ENCODE results near the gene BICDL2.
A peak's percentile ranks its signal among the peaks of the same experiment; 100 is the strongest.

BICDL2 gene

GRCh38 chr16:3045758-3046640 lies 9.3 kb upstream of the BICDL2 start, which contains the start of gene MMP25:
MMP25 (plus strand) TSS chr16:3046561; CDS start chr16:3046918, 357 bp downstream.
- DNase-seq, result no peak

- no peak for DNase-seq
These were observed 8.0 kb upstream of the BICDL2 start for GRCh38 chr16:3044708-3045107.

GRCh38 chr16:3042376-3042775 lies 5.6 kb upstream of the BICDL2 start:
- no peak for DNase-seq

- DNase-seq, result no peak
These were observed 2.2 kb upstream of the BICDL2 start for GRCh38 chr16:3038896-3039295.

DNA sequence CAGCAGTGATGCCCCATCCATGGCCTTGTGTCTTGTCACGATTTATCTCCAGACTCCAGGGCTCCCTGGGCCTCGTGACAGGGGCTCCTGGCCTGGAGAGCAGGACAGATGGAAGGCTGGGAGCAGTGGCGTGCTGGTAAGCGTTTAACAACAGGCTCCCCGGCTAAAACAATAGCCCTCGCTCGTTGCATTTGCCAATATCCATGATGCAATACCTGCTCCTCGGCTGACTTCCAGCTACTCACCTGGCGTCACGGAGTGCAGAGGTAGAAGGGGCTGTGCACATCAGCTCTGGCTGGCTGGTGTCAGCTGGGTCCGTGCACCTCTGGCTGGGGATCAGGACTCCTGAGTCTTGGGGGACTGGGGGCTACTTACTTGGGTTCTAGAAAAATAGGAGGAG lies 1.5 kb upstream of the BICDL2 start:
- no peak for DNase-seq

DNA sequence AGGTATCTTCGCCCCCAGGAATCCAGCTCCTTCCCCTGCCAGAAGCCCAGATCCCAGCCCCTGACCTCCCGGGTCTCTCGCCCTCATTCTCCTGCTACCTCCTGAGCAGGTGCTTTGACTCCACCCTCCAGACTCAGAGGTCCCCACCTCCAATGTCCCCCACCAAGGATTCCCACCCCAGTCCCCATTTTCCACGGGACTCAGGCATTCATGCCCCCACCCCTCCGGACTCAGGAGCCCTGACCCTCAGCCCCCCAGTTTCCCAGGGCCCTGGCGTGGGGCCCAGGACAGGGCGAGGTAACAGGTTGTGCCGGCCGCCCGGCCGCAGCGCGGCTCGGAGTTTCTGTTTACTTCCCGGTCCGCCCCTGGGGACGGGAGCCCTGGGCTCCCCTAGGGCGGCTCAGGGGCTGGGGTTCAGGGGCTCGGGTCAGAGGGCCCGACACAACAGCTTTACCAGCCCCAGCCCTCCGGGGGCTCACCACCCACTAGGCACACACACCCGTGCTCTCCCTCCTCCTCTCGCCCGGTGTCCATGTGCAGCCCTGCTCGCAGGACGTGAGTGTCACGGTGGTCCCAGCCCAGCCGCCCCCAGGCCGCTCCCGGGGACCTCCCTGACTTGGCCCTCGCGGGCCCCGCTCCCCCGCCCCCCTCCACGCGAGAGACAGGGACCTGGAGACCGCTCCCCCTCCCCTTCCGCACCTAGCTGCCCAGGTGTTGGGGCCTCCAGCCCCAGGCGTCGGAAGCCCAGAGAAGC lies 595 bp downstream of the BICDL2 start:
- no peak for DNase-seq

DNA sequence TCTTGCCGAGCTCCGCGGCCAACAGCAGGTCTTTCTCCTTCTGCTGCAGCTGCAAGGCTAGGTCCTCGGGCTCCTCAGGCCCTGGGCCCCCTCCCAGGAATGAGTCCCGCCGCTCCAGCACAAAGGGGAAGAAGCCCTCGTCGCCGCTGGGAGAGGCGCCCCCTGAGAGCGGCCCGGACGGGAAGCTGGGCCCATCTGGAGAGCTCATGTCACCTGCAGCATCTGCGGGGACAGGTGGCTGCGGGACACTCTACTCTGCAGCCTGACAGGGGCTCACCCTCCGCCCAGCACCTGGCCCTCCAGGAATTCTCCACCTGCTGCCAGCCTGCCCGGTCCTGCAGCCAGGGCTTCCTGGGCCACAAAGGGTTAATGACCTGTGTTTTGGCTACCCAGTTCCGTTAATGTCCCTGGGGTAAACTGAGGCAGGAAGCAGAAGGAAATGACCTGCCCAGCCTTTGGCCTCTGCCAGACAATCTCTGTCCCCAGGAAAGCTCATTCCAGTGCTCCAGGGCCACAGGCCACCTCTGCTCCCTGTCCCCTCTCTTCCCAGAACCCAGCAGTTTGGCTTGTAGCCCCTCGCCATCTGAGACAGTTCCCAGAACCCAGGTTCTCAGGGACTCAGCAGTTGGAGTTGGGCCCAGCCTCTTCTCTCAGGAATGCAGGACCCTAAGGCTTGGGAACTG lies 1.3 kb downstream of the BICDL2 start:
- no peak for DNase-seq

DNA sequence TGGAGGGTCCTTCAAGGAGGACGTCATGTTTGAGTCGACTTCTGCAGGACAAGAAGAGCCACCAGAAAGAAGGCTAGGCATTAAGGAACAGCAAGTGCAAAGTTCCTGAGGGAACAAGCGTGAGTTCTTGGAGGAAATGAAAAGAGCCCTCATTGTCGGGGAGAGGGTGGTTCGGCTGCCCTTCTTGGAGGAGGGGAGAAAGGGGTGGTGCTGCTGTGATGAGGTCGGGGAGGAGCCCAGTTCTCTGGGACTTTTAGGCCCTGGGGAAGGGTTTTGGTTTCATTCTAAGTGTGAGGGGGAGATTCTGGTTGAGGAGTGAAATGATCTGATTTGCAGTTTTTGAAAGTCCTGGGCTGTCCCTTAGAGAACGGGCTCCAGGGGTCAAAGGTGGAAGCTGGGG lies 4.1 kb downstream of the BICDL2 start:
- no peak for DNase-seq

DNA sequence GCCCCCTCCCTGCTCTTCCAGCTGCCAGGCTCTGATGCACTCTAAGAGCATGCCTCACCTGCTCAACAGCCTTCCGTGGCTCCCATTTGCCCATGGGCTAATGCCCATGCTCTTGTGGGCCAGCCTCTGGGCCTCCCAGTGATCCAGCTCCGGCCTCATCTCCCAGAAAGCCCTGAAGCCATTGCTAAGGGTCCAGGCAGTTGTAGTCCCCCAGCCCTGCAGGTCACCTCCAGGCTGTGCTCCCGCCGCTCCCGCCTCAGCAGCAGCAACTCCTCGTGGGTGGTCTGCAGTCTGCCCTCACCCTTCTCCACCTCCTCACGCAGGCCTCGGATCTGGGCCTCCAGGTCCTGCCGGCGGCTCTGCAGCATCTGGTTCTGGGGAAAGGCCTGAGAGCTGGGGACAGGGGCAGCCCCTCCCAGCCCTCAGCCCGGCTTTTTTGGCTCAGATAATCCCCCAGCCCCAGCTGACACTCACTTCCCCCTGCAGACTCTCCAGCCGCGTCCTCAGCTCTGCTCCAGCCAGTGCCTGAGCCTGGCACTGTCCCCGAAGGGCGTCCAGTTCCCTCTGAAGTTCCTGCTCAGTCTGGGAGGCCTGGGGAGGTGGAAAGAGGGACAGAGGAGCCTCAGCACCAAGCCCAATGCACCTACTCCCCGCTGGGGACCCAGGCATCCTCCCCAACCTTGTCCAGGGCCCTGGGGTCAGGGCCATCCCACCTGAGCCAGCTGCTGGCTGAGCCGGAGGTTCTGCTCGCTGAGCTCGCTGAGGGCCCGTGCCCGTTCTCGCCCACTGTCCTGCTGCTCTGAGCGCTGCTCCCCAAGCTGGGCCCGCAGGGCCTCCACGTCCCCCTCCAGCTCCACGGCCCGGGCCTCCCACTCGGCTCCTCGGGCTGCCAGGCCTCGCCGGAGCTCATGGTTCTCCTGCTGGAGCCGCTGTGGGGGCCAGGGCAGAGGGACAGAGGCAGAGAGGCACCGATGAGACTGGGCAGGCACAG lies 6.2 kb downstream of the BICDL2 start:
- no peak for DNase-seq

GRCh38 chr16:3029491-3030221 lies 7.1 kb downstream of the BICDL2 start:
- DNase-seq, result peak; percentile 31

- no peak for DNase-seq
These were observed 7.9 kb downstream of the BICDL2 start for GRCh38 chr16:3028716-3029319.

- peak; percentile 64 for DNase-seq
These were observed 8.6 kb downstream of the BICDL2 start for GRCh38 chr16:3027983-3028715.

- no peak for DNase-seq
These were observed 9.3 kb downstream of the BICDL2 start for GRCh38 chr16:3027489-3027795.

DNA sequence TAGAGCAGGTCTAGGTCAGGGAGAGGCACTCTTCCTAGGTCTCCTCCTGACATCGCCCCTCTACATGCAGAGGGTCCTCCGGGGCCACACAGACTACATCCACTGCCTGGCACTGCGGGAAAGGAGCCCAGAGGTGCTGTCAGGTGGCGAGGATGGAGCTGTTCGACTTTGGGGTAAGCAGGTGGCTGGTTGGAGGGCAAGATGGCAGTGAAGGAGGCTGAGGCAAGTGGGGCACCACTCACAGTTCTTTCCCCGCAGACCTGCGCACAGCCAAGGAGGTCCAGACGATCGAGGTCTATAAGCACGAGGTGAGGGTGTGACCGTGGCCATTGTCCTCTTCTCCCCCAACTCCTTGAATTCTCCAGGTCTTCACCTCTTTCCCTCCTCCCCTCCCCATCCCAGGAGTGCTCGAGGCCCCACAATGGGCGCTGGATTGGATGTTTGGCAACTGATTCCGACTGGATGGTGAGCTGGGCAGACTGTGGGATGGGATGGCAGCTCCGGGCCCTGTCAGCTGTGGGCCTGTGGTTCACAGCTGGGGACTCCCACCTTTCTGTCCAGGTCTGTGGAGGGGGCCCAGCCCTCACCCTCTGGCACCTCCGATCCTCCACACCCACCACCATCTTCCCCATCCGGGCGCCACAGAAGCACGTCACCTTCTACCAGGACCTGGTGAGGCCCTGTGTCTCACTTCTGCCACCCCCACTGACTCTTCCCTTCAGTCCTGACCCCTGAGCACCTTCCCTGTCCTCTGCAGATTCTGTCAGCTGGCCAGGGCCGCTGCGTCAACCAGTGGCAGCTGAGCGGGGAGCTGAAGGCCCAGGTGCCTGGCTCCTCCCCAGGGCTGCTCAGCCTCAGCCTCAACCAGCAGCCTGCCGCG lies 9.9 kb downstream of the BICDL2 start:
- no peak for DNase-seq

DNA sequence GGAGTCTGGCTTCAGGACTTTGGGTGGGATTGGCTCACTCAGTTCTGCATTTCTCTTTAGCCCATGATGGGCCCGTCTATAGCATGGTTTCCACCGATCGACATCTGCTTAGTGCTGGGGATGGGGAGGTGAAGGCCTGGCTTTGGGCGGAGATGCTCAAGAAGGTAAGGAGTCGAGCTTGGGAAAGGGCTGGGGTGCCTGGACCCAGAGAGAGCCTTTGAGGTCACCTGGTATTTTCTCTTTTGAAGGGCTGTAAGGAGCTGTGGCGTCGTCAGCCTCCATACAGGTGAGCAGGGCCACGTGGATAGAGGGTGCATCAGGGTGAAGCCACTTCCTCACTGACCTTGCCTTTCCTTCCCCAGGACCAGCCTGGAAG lies 10.8 kb downstream of the BICDL2 start:
- DNase-seq, result no peak

DNA sequence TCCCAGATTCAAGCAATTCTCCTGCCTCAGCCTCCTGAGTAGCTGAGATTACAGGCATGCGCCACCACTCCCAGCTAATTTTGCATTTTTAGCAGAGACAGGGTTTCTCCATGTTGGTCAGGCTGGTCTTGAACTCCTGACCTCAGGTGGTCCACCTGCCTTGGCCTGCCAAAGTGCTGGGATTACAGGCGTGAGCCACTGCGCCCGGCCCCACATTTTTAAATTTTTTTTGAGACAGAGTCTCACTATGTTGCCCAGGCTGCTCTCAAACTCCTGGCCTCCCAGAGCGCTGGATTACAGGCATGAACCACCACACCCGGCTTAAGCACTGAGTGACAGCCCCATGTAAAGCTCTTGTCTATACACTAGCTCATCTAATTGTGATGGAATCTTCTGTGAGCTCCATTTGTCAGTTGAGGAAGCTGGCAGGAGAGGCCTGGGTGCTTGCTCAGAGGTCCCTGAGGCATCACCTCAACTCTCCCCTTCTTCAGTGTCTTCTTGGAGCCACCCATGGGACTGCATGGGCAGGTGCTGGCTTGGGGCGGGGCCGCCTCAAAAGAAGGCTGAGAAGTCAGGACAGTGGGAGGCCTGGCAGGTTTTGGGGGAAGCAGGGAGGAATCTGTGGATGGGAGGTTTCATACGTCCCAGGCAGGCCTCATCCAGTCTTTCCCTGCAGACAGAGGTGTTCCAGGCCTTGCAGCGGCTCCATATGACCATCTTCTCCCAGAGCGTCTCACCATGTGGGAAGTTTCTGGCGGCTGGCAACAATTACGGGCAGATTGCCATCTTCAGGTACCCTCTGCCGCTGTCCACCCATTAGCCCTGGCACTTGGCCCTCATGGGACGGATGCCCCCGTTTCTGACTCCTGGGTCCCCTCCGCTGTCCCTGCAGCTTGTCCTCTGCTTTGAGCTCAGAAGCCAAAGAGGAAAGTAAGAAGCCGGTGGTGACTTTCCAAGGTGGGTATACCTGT lies 11.4 kb downstream of the BICDL2 start:
- DNase-seq, result no peak

- DNase-seq, result peak; percentile 98
These were observed 12.9 kb downstream of the BICDL2 start, which contains the start of the genes HCFC1R1 and THOC6 for GRCh38 chr16:3023669-3024478. HCFC1R1 (minus strand) TSS chr16:3023942; CDS start chr16:3023941, 1 bp downstream. THOC6 (plus strand) TSS chr16:3024035; CDS start chr16:3024327, 292 bp downstream.

Data from fibroblast of upper back skin (primary cell).